Esophagus (tissue), 2 donors: ENCODE data around the gene KMT2E. TPM values are rescaled to one million over a fixed set of nuclear protein-coding genes. Genes with fewer than 3 reads are reported as not detected.

Source experiments
- H3K27ac ChIP-seq, 2 donors: one replicate each; pipeline ENCODE4 v1.5.1; 2013; ENCODE audit warnings: low read depth in 2 of 2, mild to moderate bottlenecking in 2 of 2, inconsistent platforms in 1 of 2, low read length in 1 of 2, moderate library complexity in 1 of 2
- H3K27me3 ChIP-seq, 2 donors: one replicate each; pipeline ENCODE4 v1.6.1; 2013; ENCODE audit warnings: low read length in 2 of 2, control low read depth in 1 of 2, mild to moderate bottlenecking in 1 of 2; ENCODE audit not compliant: insufficient read depth in 2 of 2, control insufficient read depth in 1 of 2
- H3K36me3 ChIP-seq, 2 donors: one replicate each; pipeline ENCODE4 v1.6.1; 2013; ENCODE audit warnings: low read length in 1 of 2; ENCODE audit not compliant: control insufficient read depth in 2 of 2, insufficient read depth in 2 of 2
- H3K4me1 ChIP-seq, 2 donors: one replicate each; pipeline ENCODE4 v1.6.1; 2013; ENCODE audit warnings: low read length in 1 of 2; ENCODE audit not compliant: control insufficient read depth in 2 of 2, insufficient read depth in 2 of 2
- H3K4me3 ChIP-seq, 2 donors: one replicate each; pipeline ENCODE4 v1.5.1; 2013; ENCODE audit warnings: low read length in 2 of 2, mild to moderate bottlenecking in 2 of 2, low read depth in 1 of 2, moderate library complexity in 1 of 2
- H3K9me3 ChIP-seq, 2 donors: one replicate each; pipeline ENCODE4 v1.6.1; 2013; ENCODE audit warnings: mild to moderate bottlenecking in 2 of 2, low read depth in 1 of 2, low read length in 1 of 2, moderate library complexity in 1 of 2; ENCODE audit not compliant: control insufficient read depth in 2 of 2, insufficient read depth in 1 of 2
- WGBS, 2 donors: extraction: QIAGEN DNeasy Blood & Tissue Kit; methylation state at CpG; one replicate each; pipeline ENCODE4 v1.1.7; 2013; 5-methylcytosine and 5-hydroxymethylcytosine counted together
- polyA plus RNA-seq, 2 donors: library from polyadenylated mRNA; stranded (reverse); fragments of 200-250 nt; gene quantifications; one replicate each; pipeline ENCODE4 v1.2.3, GENCODE V29; 2013
- donor health status: healthy with polysubstance abuse.
- donor health status: Bipolar disorder and iron deficiency.

Gene KMT2E
- polyA plus RNA-seq: 10 to 100 TPM; 10.8 to 15.0 TPM

DNA sequence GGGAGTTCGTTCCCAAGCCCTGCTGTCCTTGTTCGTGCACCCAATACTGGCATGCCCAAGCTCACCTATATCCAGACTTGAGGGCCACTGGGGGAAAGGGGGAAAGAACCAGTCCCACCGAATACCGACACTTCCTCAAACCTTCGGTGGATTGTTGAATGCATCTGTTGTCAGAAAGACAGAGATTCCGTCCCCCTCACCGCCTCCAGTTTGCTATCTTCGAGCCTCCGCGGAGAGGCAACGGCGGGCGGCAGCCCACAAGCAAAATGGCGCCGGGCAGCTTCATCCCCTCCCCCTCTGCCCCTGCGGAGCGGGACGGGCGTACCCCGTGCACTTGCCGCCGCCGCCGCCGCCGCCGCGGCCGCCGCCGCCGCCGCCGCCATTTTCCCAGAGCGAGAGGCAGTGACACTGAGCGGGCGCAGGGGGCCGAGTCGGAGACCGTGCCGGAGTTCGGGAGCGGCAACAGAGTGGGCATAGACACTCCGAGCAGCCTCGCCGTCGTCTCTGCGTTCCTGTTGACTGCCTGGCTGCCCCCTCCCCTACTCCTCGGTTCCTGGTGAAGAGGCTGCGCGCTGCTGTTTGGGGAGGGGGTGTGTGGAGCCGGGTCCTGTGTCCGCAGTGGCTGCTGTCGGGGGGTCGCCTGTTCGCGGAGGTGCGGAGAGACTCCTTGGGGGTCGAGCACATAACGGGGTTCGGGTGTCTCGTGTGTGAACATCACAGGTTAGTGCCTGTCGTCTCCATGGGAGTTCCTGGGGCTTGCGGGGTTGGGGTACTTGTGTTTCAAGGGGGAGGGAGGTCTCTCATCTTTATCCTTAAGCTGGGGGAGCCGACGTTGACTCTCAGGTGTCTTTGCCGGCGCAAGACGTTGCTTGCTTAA lies at the start of gene KMT2E:
Gene KMT2E, plus strand, starts transcription at position 390 of the 877 bp plus-strand sequence. CDS start 26,748 bp downstream, outside the sequence.
- WGBS, 2 donors: 1% methylated on average over 62 to 69 of the region's 69 CpGs
- Histone ChIP-seq H3K27me3 (no peaks in the 10 kb centered on the region), H3K4me1 (no peaks in the 10 kb centered on the region), H3K27ac (peak within 1 kb of the TSS; percentile 99 to 100), H3K4me3 (peak within 1 kb of the TSS; percentile 96 to 98), H3K36me3 (no peaks in the 10 kb centered on the region), H3K9me3 (no peaks in the 10 kb centered on the region)

DNA sequence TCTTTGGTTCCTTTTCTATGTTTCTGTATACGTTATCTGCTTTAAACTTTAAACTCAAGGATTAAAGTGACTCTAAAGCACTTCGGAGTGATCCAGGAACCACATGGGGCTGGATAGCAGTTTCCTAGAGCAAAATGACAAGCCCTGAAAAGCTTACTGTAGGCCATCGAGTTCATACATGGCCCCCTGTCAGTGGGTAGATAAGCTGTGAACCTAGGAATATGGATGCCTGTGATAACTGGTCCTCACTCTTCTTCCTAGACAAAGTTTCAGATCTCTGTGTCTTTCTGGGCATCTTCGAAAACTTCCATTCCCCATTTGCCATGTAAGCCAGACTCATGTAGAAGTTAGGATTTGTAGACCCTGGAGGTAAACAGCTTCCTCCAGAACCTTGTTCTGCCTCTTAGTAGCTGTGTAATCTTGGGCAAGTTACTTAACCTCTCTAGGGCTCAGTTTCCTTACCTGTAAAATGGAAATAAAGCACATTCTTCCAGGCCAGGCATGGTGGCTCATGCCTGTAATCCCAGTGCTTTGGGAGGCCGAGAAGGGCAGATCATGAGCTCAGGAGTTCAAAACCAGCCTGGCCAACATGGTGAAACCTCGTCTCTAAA lies 49.3 kb upstream of the KMT2E start:
- WGBS, 2 donors: 67 to 72% methylated on average over 6 of the region's 6 CpGs
- H3K4me3 ChIP-seq: no peak overlapping the region
- H3K27ac ChIP-seq: peak overlapping the region in 1 of 2 donors; percentile 16
- no peaks in the 10 kb centered on the region for H3K27me3 ChIP-seq
- no peaks in the 10 kb centered on the region for H3K36me3 ChIP-seq
- H3K9me3 ChIP-seq: no peaks in the 10 kb centered on the region
- peaks cover 4 to 16% of the 10 kb centered on the region in 2 donors for H3K4me1 ChIP-seq

- no peaks in the 10 kb centered on the region for H3K27me3 ChIP-seq
Observed at GRCh38 chr7:104966022-104966421, 48.0 kb upstream of the KMT2E start.

GRCh38 chr7:104967088-104967487 lies 46.9 kb upstream of the KMT2E start:
- Histone ChIP-seq H3K36me3 (no peaks in the 10 kb centered on the region), H3K27me3 (no peaks in the 10 kb centered on the region), H3K27ac (no peak overlapping the region), H3K9me3 (no peaks in the 10 kb centered on the region), H3K4me1 (peaks cover 4 to 10% of the 10 kb centered on the region in 2 donors), H3K4me3 (no peak overlapping the region)
- WGBS, 2 donors: 84 to 94% methylated on average over 2 of the region's 2 CpGs

More at GRCh38 chr7:104966022-104966421, 48.0 kb upstream of the KMT2E start:
- no peak overlapping the region for H3K27ac ChIP-seq
- H3K9me3 ChIP-seq: no peaks in the 10 kb centered on the region
- no peaks in the 10 kb centered on the region for H3K36me3 ChIP-seq
- 97 to 99% methylated on average over 2 of the region's 2 CpGs for WGBS, 2 donors
- H3K4me3 ChIP-seq: no peak overlapping the region
- H3K4me1 ChIP-seq: peaks cover 4 to 16% of the 10 kb centered on the region in 2 donors

DNA sequence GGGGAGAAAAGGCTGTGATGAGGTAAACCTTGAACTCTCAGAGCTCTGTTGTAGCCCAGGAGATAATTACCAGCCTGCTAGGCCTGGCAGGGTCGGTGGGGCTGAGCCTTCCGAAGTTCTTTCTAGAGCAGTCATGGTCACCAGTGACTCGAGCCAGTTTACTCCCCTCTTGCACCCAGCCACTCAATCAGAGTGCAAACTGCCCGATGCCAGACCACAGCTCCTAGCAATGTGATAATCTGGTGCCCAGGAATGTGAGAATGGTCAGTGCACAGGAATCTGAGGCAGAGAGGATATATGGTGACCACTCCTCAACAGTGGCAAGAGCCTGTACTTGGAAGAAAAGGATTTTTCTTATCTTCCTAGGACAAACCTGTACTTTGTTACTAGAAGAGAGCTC lies 46.4 kb upstream of the KMT2E start:
- H3K27ac ChIP-seq: no peak overlapping the region
- WGBS, 2 donors: 88 to 92% methylated on average over 4 of the region's 4 CpGs
- no peaks in the 10 kb centered on the region for H3K9me3 ChIP-seq
- no peaks in the 10 kb centered on the region for H3K36me3 ChIP-seq
- H3K4me1 ChIP-seq: peaks cover 4 to 8% of the 10 kb centered on the region in 2 donors
- H3K4me3 ChIP-seq: no peak overlapping the region
- H3K27me3 ChIP-seq: no peaks in the 10 kb centered on the region

- H3K9me3 ChIP-seq: no peaks in the 10 kb centered on the region
- peaks cover 4 to 5% of the 10 kb centered on the region in 2 donors for H3K4me1 ChIP-seq
- no peak overlapping the region for H3K27ac ChIP-seq
- H3K27me3 ChIP-seq: no peaks in the 10 kb centered on the region
- H3K36me3 ChIP-seq: no peaks in the 10 kb centered on the region
- no peak overlapping the region for H3K4me3 ChIP-seq
- WGBS, 2 donors: 80 to 89% methylated on average over 2 of the region's 2 CpGs
Observed at GRCh38 chr7:104968648-104969047, 45.4 kb upstream of the KMT2E start.

DNA sequence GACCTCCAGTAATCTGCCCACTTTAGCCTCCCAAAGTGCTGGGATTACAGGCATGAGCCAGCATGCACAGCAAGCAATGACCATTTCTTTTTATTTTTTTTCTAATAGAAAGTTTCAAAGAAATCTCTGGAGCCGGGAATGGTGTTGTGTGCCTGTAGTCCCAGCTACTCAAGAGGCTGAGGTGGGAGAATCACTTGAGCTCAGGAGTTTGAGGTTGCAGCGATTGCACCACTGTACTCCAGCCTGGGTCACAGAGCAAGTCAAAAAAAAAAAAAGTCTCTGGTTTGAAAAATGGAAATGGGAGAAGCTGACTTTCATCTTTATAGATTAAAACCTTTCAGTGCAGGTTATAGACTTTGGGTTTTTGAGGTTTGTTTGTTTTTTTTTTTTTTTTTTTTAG lies 44.8 kb upstream of the KMT2E start:
- Histone ChIP-seq H3K27me3 (no peaks in the 10 kb centered on the region), H3K27ac (no peak overlapping the region), H3K4me1 (peaks cover 0 to under 1% of the 10 kb centered on the region in 2 donors), H3K36me3 (no peaks in the 10 kb centered on the region), H3K9me3 (no peaks in the 10 kb centered on the region), H3K4me3 (no peak overlapping the region)
- 85 to 88% methylated on average over 2 of the region's 2 CpGs for WGBS, 2 donors

DNA sequence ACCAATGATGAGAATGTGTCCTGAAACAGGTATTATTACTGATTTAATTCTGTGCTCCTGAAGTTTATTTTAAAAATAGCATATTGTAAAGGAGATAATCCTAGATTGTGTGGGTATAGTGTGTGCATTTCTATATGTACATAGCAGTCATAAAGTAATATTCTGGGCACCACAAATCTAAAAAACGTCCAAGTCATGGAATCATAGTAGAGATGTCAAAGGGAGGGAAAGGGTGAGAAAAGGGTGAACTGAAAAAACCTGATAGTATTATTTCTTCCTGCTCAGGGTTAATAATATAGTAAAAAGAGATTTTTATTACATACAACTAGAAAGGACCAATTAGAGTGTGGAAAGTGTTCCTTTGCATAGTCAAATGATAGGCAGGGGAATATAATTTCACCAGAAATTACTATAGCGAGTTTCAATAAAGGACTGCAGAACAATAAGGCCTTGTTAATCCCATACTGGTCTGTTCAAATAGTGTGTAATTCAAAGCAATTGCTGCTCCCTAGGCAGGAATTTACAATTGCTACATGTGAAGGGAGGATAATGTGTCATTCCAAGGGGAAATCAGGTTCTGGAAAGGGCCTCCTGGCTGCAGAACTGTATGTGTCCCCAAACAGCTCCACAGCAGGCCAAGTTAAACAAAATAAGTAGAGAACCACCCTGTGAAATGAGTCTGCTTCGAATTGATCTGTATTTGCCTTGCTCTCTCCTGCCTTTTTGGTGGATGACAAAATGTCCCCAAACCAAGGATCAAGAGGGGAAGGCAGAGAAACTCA lies 42.5 kb upstream of the KMT2E start:
- Histone ChIP-seq H3K27ac (peak overlapping the region; percentile 62 to 87), H3K4me1 (peaks cover 3% of the 10 kb centered on the region in 2 donors)

DNA sequence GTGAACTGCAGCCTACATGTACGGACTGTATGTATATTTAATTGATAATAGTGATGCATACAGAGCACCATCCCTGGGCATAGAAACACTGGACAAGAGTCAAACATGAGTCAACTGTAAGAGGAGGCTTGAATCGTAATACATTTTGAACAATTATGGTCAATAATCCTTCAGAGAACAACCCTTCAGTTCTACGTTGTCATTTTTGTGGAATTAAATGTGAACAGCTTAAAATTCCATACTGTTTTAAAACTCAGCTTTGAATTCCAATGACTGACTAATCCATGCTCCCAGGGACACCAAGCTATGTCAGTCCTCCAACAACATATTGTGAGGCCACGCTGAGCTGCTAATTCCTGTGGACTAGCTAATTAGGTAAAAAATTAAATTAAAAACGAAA lies 41.5 kb upstream of the KMT2E start:
- Histone ChIP-seq H3K4me1 (peaks cover 3 to 5% of the 10 kb centered on the region in 2 donors), H3K27me3 (no peaks in the 10 kb centered on the region), H3K9me3 (no peaks in the 10 kb centered on the region), H3K36me3 (no peaks in the 10 kb centered on the region), H3K4me3 (no peak overlapping the region), H3K27ac (peak overlapping the region in 1 of 2 donors; percentile 53)
- WGBS, 2 donors: 56 to 64% methylated on average over 5 of the region's 5 CpGs

More for the DNA sequence above, 42.5 kb upstream of the KMT2E start:
- no peaks in the 10 kb centered on the region for H3K27me3 ChIP-seq
- 38 to 41% methylated on average over 3 of the region's 3 CpGs for WGBS, 2 donors
- H3K9me3 ChIP-seq: no peaks in the 10 kb centered on the region
- no peaks in the 10 kb centered on the region for H3K36me3 ChIP-seq
- H3K4me3 ChIP-seq: no peak overlapping the region
